Bladder microvascular endothelial cell (primary cell): ENCODE results near the gene ZNF32. TPM values are rescaled to one million over a fixed set of nuclear protein-coding genes. Genes with fewer than 3 reads are reported as not detected.

Source experiments
- total RNA-seq: library from RNA; depleted of rRNA; stranded (reverse); fragments of >200 nt; gene quantifications from 2 replicates; pipeline ENCODE4 v1.2.3, GENCODE V29; 2014

ZNF32 gene
- 13.1 and 20.8 TPM in 2 replicates for total RNA-seq

GRCh38 chr10:43648398-43649184 lies at the start of gene ZNF32:
ZNF32 (minus strand) TSS chr10:43648881; CDS start chr10:43646133, 2,748 bp downstream.

GRCh38 chr10:43606323-43607198 lies 42.1 kb downstream of the ZNF32 start, which contains the start of gene ZNF485:
ZNF485 (plus strand) TSS chr10:43606438; CDS start chr10:43607051, 613 bp downstream.

Other genes starting within 250 kb of the ZNF32 start
- 226 and 312 TPM in 2 replicates for gene HNRNPF, start 239.7 kb downstream of the ZNF32 start, total RNA-seq
- gene ZNF487, start 211.8 kb downstream of the ZNF32 start, total RNA-seq, result 2.1 and 2.5 TPM in 2 replicates
- gene ZNF239, start 74.3 kb downstream of the ZNF32 start, total RNA-seq, result 0.49 and 0.94 TPM in 2 replicates
- 0.49 and 1.4 TPM in 2 replicates for gene ZNF485, start 42.4 kb downstream of the ZNF32 start, total RNA-seq